B cell (primary cell): ENCODE data around the gene MFN2.

Experiments used
- EZH2 ChIP-seq: IDR thresholded peaks from 2 replicates; pipeline ENCODE4 v1.6.1; 2012; ENCODE audit warnings: borderline replicate concordance, low read depth, mild to moderate bottlenecking, moderate library complexity, low read length; ENCODE audit not compliant: insufficient read depth, poor library complexity, severe bottlenecking
- TF ChIP-seq, protein P1 (sequence below): fragments of 200-600 bp; IDR thresholded peaks from one replicate; pipeline ENCODE4 v1.8.0; 2022; ENCODE audit warnings: antibody characterized with exemption, mild to moderate bottlenecking

DNA sequence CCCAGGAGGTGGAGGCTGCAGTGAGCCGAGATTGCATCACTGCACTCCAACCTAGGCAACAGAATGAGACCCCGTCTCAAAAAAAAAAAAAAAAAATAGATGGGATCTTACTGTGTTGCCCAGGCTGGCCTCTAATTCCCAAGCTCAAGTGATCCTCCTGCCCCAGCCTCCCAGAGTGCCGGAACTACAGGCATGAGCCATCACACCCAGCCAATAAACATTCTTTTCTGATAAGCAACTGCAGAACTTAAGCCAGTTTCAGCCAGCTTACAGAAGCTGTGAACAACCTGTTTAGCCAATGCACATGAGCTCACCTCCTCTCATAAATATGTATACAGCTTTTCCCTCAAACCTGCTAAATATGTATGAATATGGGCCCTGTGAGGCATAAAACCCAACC lies 35.9 kb downstream of the MFN2 start:
- TF ChIP-seq, protein P1, sequence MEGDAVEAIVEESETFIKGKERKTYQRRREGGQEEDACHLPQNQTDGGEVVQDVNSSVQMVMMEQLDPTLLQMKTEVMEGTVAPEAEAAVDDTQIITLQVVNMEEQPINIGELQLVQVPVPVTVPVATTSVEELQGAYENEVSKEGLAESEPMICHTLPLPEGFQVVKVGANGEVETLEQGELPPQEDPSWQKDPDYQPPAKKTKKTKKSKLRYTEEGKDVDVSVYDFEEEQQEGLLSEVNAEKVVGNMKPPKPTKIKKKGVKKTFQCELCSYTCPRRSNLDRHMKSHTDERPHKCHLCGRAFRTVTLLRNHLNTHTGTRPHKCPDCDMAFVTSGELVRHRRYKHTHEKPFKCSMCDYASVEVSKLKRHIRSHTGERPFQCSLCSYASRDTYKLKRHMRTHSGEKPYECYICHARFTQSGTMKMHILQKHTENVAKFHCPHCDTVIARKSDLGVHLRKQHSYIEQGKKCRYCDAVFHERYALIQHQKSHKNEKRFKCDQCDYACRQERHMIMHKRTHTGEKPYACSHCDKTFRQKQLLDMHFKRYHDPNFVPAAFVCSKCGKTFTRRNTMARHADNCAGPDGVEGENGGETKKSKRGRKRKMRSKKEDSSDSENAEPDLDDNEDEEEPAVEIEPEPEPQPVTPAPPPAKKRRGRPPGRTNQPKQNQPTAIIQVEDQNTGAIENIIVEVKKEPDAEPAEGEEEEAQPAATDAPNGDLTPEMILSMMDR, result no peak
- TF ChIP-seq EZH2, result no peak
